ENCODE results near the gene ACMSD. TPM values are rescaled to one million over a fixed set of nuclear protein-coding genes. Genes with fewer than 3 reads are reported as not detected.

The ACMSD gene
- total and polyA plus RNA-seq, 9 of the 15 experiments (the other 6 are each of a cell fraction or from before 2014, with no cell fraction given), result not detected

DNA sequence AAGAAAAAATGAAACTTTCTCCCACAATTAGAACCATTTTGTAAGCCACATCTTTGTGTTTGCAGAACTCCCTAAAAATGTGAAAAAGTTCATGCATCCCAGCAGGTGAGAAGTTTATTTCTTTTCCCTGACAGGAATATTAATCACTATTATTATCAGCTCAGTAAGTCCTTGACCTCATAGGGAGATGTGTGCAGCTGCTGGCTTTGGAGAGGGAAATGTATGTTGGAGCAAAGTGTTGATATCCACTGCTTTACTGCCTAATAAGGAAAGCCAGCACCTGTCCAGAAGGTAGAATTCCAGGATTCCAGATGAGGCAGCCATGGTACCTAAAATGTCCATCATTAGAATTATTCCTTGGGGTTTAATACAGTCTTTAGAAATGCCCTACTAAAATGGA lies 44.4 kb downstream of the ACMSD start:
- Histone ChIP-seq H2AFZ (ENCODE audit: low read depth, low read length) (no peak overlapping the region), H3K36me3 (ENCODE audit: control insufficient read depth, insufficient read depth, low read length) (no peaks in the 10 kb centered on the region), H3K9me1 (ENCODE audit: control insufficient read depth, insufficient read depth, low read length) (no peaks in the 10 kb centered on the region), H3K4me2 (ENCODE audit: insufficient read depth, low read length) (no peak overlapping the region), H3K27me3 (ENCODE audit: control insufficient read depth in 2 of 2, insufficient read depth in 2 of 2, low read length in 2 of 2) (no peaks in the 10 kb centered on the region), H3K4me3 (no peak overlapping the region), H3K4me1 (replicated peaks in 1 of 2; ENCODE audit: control insufficient read depth in 2 of 2, insufficient read depth in 2 of 2, low read length in 2 of 2) (no peaks in the 10 kb centered on the region), H3K79me2 (ENCODE audit: control insufficient read depth, insufficient read depth, low read length) (no peaks in the 10 kb centered on the region), H3K27ac (ENCODE audit: extremely low read depth, low read depth, low read length) (no peak overlapping the region), H3K9me3 (replicated peaks; ENCODE audit: control insufficient read depth, insufficient read depth, low read depth, low read length) (no peaks in the 10 kb centered on the region), H4K20me1 (replicated peaks; ENCODE audit: control insufficient read depth, insufficient read depth, low read length) (no peaks in the 10 kb centered on the region), H3K9ac (ENCODE audit: insufficient read depth in 1 of 2, low read depth in 2 of 2, low read length in 2 of 2) (no peak overlapping the region)
- ATAC-seq (no peak), FAIRE-seq (no peak), DNase-seq (ENCODE audit: extremely low read depth in 1 of 4, low spot score in 3 of 4) (no peak)
- intact Hi-C loops (cut with micrococcal nuclease) (no loop called here), in situ Hi-C loops (cut with MboI) (no loop called here)
- ChIA-PET POLR2A (no interaction called here), CTCF (ENCODE audit: low intra/inter-chr PET ratio) (no interaction called here)
- BruUV-seq (replicated peaks), result no TSS peak
- TF ChIP-seq, protein P1, sequence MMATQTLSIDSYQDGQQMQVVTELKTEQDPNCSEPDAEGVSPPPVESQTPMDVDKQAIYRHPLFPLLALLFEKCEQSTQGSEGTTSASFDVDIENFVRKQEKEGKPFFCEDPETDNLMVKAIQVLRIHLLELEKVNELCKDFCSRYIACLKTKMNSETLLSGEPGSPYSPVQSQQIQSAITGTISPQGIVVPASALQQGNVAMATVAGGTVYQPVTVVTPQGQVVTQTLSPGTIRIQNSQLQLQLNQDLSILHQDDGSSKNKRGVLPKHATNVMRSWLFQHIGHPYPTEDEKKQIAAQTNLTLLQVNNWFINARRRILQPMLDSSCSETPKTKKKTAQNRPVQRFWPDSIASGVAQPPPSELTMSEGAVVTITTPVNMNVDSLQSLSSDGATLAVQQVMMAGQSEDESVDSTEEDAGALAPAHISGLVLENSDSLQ (IDR thresholded peaks at IDR 0.05), result no peak
- TF ChIP-seq BRD9 (IDR thresholded peaks at IDR 0.05; ENCODE audit: low read depth, partially characterized antibody) (no peak), ZNF75A (CRISPR knock-in tag; IDR thresholded peaks at IDR 0.05) (no peak), FOXK2 (conservative IDR thresholded peaks at IDR 0.05 in 1 of 2, IDR thresholded peaks at IDR 0.05 in 1 of 2; ENCODE audit: low read depth in 2 of 2) (no peak), NFE2 (IDR thresholded peaks at IDR 0.05; ENCODE audit: low read depth) (no peak), MYNN (IDR thresholded peaks at IDR 0.05) (no peak), MYNN (CRISPR knock-in tag; IDR thresholded peaks at IDR 0.05) (no peak), ZNF121 (CRISPR knock-in tag; conservative IDR thresholded peaks at IDR 0.05) (no peak), BCOR (IDR thresholded peaks at IDR 0.05) (no peak), YY1 (IDR thresholded peaks at IDR 0.05; ENCODE audit: borderline replicate concordance in 1 of 3, control insufficient read depth in 1 of 3, extremely low read depth in 1 of 3, insufficient read depth in 3 of 3, insufficient read length in 1 of 3, insufficient replicate concordance in 2 of 3, low read depth in 1 of 3, low read length in 2 of 3) (no peak), XRCC5 (IDR thresholded peaks at IDR 0.05; ENCODE audit: low read depth, low read length) (no peak), ZNF408 (CRISPR knock-in tag; IDR thresholded peaks at IDR 0.05; ENCODE audit: low read depth) (no peak), TAF15 (IDR thresholded peaks at IDR 0.05; ENCODE audit: low read depth, low read length) (no peak), RBM14 (IDR thresholded peaks at IDR 0.05; ENCODE audit: borderline replicate concordance, insufficient read depth, low read depth, low read length) (no peak)
- TF ChIP-seq, protein P2, sequence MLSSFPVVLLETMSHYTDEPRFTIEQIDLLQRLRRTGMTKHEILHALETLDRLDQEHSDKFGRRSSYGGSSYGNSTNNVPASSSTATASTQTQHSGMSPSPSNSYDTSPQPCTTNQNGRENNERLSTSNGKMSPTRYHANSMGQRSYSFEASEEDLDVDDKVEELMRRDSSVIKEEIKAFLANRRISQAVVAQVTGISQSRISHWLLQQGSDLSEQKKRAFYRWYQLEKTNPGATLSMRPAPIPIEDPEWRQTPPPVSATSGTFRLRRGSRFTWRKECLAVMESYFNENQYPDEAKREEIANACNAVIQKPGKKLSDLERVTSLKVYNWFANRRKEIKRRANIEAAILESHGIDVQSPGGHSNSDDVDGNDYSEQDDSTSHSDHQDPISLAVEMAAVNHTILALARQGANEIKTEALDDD (IDR thresholded peaks at IDR 0.05), result no peak
- TF ChIP-seq, protein P3, sequence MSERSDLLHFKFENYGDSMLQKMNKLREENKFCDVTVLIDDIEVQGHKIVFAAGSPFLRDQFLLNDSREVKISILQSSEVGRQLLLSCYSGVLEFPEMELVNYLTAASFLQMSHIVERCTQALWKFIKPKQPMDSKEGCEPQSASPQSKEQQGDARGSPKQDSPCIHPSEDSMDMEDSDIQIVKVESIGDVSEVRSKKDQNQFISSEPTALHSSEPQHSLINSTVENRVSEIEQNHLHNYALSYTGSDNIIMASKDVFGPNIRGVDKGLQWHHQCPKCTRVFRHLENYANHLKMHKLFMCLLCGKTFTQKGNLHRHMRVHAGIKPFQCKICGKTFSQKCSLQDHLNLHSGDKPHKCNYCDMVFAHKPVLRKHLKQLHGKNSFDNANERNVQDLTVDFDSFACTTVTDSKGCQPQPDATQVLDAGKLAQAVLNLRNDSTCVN (CRISPR knock-in tag; IDR thresholded peaks at IDR 0.05), result no peak
- TF ChIP-seq, protein P4, sequence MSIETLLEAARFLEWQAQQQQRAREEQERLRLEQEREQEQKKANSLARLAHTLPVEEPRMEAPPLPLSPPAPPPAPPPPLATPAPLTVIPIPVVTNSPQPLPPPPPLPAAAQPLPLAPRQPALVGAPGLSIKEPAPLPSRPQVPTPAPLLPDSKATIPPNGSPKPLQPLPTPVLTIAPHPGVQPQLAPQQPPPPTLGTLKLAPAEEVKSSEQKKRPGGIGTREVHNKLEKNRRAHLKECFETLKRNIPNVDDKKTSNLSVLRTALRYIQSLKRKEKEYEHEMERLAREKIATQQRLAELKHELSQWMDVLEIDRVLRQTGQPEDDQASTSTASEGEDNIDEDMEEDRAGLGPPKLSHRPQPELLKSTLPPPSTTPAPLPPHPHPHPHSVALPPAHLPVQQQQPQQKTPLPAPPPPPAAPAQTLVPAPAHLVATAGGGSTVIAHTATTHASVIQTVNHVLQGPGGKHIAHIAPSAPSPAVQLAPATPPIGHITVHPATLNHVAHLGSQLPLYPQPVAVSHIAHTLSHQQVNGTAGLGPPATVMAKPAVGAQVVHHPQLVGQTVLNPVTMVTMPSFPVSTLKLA (conservative IDR thresholded peaks at IDR 0.05), result no peak
- TF ChIP-seq, protein P5, sequence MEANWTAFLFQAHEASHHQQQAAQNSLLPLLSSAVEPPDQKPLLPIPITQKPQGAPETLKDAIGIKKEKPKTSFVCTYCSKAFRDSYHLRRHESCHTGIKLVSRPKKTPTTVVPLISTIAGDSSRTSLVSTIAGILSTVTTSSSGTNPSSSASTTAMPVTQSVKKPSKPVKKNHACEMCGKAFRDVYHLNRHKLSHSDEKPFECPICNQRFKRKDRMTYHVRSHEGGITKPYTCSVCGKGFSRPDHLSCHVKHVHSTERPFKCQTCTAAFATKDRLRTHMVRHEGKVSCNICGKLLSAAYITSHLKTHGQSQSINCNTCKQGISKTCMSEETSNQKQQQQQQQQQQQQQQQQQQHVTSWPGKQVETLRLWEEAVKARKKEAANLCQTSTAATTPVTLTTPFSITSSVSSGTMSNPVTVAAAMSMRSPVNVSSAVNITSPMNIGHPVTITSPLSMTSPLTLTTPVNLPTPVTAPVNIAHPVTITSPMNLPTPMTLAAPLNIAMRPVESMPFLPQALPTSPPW (CRISPR knock-in tag; IDR thresholded peaks at IDR 0.05), result no peak
